K562 (cell line): Measurements from ENCODE around the gene NFIC. TPM values are rescaled to one million over a fixed set of nuclear protein-coding genes. Genes with fewer than 3 reads are reported as not detected.

Source experiments
- EHMT2 ChIP-seq: fragments of 450-650 bp; IDR thresholded peaks from 2 replicates; pipeline ENCODE4 v1.6.1; 2018; ENCODE audit warnings: antibody characterized with exemption
- ETS1 ChIP-seq: conservative IDR thresholded peaks from 2 replicates; pipeline ENCODE4 v1.6.1; 2011; ENCODE audit warnings: low read depth, mild to moderate bottlenecking, low read length; ENCODE audit not compliant: control insufficient read depth
- GMEB1 ChIP-seq: fragments of 250-450 bp; sonication (Bioruptor Pico); IDR thresholded peaks from 2 replicates; pipeline ENCODE4 v1.4.0; 2020; ENCODE audit warnings: mild to moderate bottlenecking
- HINFP ChIP-seq: fragments of 450-650 bp; conservative IDR thresholded peaks from 2 replicates; pipeline ENCODE4 v1.6.1; 2016; ENCODE audit warnings: missing genetic modification characterization, low read depth, mild to moderate bottlenecking, control low read depth, missing compliant biosample characterization
- KDM5B ChIP-seq: fragments of 200-600 bp; sonication (generic); IDR thresholded peaks from 2 replicates; pipeline ENCODE4 v1.6.1; 2012; ENCODE audit warnings: low read depth, mild to moderate bottlenecking, moderate library complexity, low read length, control low read depth, inconsistent platforms; ENCODE audit not compliant: insufficient replicate concordance
- MAX ChIP-seq: sonication (generic); formaldehyde crosslinking; IDR thresholded peaks from 2 replicates; pipeline ENCODE4 v1.9.0; 2022; ENCODE audit warnings: mild to moderate bottlenecking, missing genetic modification reagents
- MEIS2 ChIP-seq: fragments of 450-650 bp; IDR thresholded peaks from 2 replicates; pipeline ENCODE4 v1.6.1; 2014; ENCODE audit warnings: mild to moderate bottlenecking; ENCODE audit not compliant: partially characterized antibody
- RBM39 ChIP-seq: fragments of 200-400 bp; formaldehyde crosslinking; optimal IDR thresholded peaks from 2 replicates; pipeline ENCODE3; 2018; ENCODE audit warnings: low read depth, low read length
- SMAD1 ChIP-seq: fragments of 150-350 bp; IDR thresholded peaks from 2 replicates; pipeline ENCODE4 v1.6.1; 2014; ENCODE audit warnings: low read length, low read depth; ENCODE audit not compliant: partially characterized antibody
- U2AF1 ChIP-seq: fragments of 200-400 bp; formaldehyde crosslinking; optimal IDR thresholded peaks from 2 replicates; pipeline ENCODE3; 2017; ENCODE audit warnings: mild to moderate bottlenecking, low read depth, low read length, moderate library complexity
- ZBTB1 ChIP-seq: sonication (generic); formaldehyde crosslinking; IDR thresholded peaks from 2 replicates; pipeline ENCODE4 v1.8.1; 2023; ENCODE audit warnings: missing genetic modification reagents, low read depth, mild to moderate bottlenecking, borderline replicate concordance
- ZNF263 ChIP-seq: sonication (generic); formaldehyde crosslinking; IDR thresholded peaks from 2 replicates; pipeline ENCODE4 v1.8.0; 2022; ENCODE audit warnings: mild to moderate bottlenecking, missing genetic modification reagents, borderline replicate concordance
- ZNF561 ChIP-seq: fragments of 450-650 bp; formaldehyde crosslinking; conservative IDR thresholded peaks from 2 replicates; pipeline ENCODE4 v1.4.0; 2020; ENCODE audit warnings: mild to moderate bottlenecking, moderate library complexity
- ZNF699 ChIP-seq: fragments of 250-450 bp; sonication (Bioruptor Pico); IDR thresholded peaks from 2 replicates; pipeline ENCODE4 v1.8.0; 2021; ENCODE audit warnings: mild to moderate bottlenecking, moderate library complexity; ENCODE audit not compliant: insufficient replicate concordance
- ZNF778 ChIP-seq: fragments of 450-650 bp; formaldehyde crosslinking; IDR thresholded peaks from 2 replicates; pipeline ENCODE4 v1.4.0; 2020; ENCODE audit warnings: mild to moderate bottlenecking, moderate library complexity
- polyA plus RNA-seq, 8 experiments: library from polyadenylated mRNA; depleted of rRNA in 4 of 8; stranded (reverse) in 5 of 8; unstranded in 3 of 8; fragments of >200 nt; fragmentation: Nextera tagmentation in 2 of 8; fragmentation: Illumina TruSeq in 1 of 8; extraction: Ambion mirVana in 2 of 8; extraction: Trizol in 1 of 8; gene quantifications; 2 replicates each; pipeline versions ENCODE4 v1.2.1 to v1.2.3, GENCODE V29; 2011 to 2014; ENCODE audit warnings: inconsistent platforms in 1 of 8, missing spikeins in 1 of 8
- total RNA-seq, 7 experiments: library from RNA; depleted of rRNA in 6 of 7; stranded (reverse); fragments of >200 nt in 6 of 7; fragmentation: Illumina TruSeq in 2 of 7; extraction: Trizol in 2 of 7; gene quantifications; 2 replicates each; pipeline versions ENCODE4 v1.2.1 to v1.2.3, GENCODE V29; 2011 to 2021; ENCODE audit warnings: low replicate concordance in 1 of 7
- TF ChIP-seq, protein P1 (sequence below): fragments of 450-650 bp; IDR thresholded peaks from 2 replicates; pipeline ENCODE4 v1.6.1; 2016
- TF ChIP-seq, protein P2 (sequence below): fragments of 450-650 bp; conservative IDR thresholded peaks from 2 replicates; pipeline ENCODE4 v1.6.1; 2016; ENCODE audit warnings: missing genetic modification characterization, low read depth, mild to moderate bottlenecking, missing compliant biosample characterization, moderate library complexity
- TF ChIP-seq, protein P3 (sequence below): fragments of 450-650 bp; IDR thresholded peaks from 2 replicates; pipeline ENCODE4 v1.7.0; 2016; ENCODE audit warnings: borderline replicate concordance

The NFIC gene
- total and polyA plus RNA-seq, 9 of the 15 experiments (the other 6 are each of a cell fraction or from before 2014, with no cell fraction given): 0.71 to 62.1 (median 6.9) TPM

- TF ChIP-seq U2AF1: no peak
- TF ChIP-seq ETS1: 0 out of 2 replicates have a peak, but pooled peaks have one; percentile 29
- TF ChIP-seq, protein P1, sequence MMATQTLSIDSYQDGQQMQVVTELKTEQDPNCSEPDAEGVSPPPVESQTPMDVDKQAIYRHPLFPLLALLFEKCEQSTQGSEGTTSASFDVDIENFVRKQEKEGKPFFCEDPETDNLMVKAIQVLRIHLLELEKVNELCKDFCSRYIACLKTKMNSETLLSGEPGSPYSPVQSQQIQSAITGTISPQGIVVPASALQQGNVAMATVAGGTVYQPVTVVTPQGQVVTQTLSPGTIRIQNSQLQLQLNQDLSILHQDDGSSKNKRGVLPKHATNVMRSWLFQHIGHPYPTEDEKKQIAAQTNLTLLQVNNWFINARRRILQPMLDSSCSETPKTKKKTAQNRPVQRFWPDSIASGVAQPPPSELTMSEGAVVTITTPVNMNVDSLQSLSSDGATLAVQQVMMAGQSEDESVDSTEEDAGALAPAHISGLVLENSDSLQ: no peak
- no peak for TF ChIP-seq RBM39
- TF ChIP-seq ZNF561 (CRISPR knock-in tag): no peak
- TF ChIP-seq ZBTB1 (CRISPR knock-in tag): no peak
- TF ChIP-seq, protein P2, sequence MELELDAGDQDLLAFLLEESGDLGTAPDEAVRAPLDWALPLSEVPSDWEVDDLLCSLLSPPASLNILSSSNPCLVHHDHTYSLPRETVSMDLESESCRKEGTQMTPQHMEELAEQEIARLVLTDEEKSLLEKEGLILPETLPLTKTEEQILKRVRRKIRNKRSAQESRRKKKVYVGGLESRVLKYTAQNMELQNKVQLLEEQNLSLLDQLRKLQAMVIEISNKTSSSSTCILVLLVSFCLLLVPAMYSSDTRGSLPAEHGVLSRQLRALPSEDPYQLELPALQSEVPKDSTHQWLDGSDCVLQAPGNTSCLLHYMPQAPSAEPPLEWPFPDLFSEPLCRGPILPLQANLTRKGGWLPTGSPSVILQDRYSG (tag): no peak
- TF ChIP-seq MEIS2: no peak
- no peak for TF ChIP-seq KDM5B
- TF ChIP-seq EHMT2: peak; percentile 34; the same call in 1 of the 2 replicates
- no peak for TF ChIP-seq ZNF778 (CRISPR knock-in tag)
- TF ChIP-seq HINFP: no peak
- no peak for TF ChIP-seq GMEB1 (CRISPR knock-in tag)
- no peak for TF ChIP-seq SMAD1
- no peak for TF ChIP-seq ZNF699 (CRISPR knock-in tag)
- peak; percentile 63 for TF ChIP-seq ZNF263 (CRISPR knock-in tag)
- TF ChIP-seq, protein P3, sequence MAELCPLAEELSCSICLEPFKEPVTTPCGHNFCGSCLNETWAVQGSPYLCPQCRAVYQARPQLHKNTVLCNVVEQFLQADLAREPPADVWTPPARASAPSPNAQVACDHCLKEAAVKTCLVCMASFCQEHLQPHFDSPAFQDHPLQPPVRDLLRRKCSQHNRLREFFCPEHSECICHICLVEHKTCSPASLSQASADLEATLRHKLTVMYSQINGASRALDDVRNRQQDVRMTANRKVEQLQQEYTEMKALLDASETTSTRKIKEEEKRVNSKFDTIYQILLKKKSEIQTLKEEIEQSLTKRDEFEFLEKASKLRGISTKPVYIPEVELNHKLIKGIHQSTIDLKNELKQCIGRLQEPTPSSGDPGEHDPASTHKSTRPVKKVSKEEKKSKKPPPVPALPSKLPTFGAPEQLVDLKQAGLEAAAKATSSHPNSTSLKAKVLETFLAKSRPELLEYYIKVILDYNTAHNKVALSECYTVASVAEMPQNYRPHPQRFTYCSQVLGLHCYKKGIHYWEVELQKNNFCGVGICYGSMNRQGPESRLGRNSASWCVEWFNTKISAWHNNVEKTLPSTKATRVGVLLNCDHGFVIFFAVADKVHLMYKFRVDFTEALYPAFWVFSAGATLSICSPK: peak; percentile 79; the same call in 1 of the 2 replicates
- peak; percentile 14; the same call in 1 of the 2 replicates for TF ChIP-seq MAX
Measured at GRCh38 chr19:3324405-3324856, 42.0 kb upstream of the NFIC start (continued).
